H7 (cell line): ENCODE measurements around the gene EIF3CL. TPM values are rescaled to one million over a fixed set of nuclear protein-coding genes. Genes with fewer than 3 reads are reported as not detected.
"Not testable (repeated sequence)": the region's sequence is repeated elsewhere in the genome, so short reads cannot be mapped to it uniquely, and the experiment has no call there.

Source experiments
- DNase-seq: peaks from one replicate; pipeline ENCODE4 v3.0.0; 2012
- H3K27me3 ChIP-seq: 2 replicates; pipeline ENCODE4 v1.6.0; 2011; ENCODE audit warnings: mild to moderate bottlenecking, low read length; ENCODE audit not compliant: control insufficient read depth, insufficient read depth
- H3K36me3 ChIP-seq: replicated peaks from 2 replicates; pipeline ENCODE4 v1.5.1; 2011; ENCODE audit warnings: low read length; ENCODE audit not compliant: control insufficient read depth, insufficient read depth
- H3K4me3 ChIP-seq: 2 replicates; pipeline ENCODE4 v1.5.1; 2011; ENCODE audit warnings: low read depth, mild to moderate bottlenecking, control low read depth, low read length, moderate library complexity; ENCODE audit not compliant: insufficient read depth
- total RNA-seq: library from RNA; depleted of rRNA; stranded (reverse); fragments of >200 nt; shearing (Covaris generic); gene quantifications from 2 replicates; pipeline ENCODE4 v1.2.3, GENCODE V29; 2014

Gene EIF3CL
- total RNA-seq, 1 experiment from 2014 or later: 164 TPM

GRCh38 chr16:28377822-28378221 is 25.8 kb downstream of the EIF3CL start:
- H3K4me3 ChIP-seq, DNase-seq, H3K36me3 ChIP-seq, H3K27me3 ChIP-seq: not testable (repeated sequence)

- not testable (repeated sequence) for DNase-seq, H3K27me3 ChIP-seq, H3K4me3 ChIP-seq, H3K36me3 ChIP-seq
These were observed 26.5 kb downstream of the EIF3CL start for GRCh38 chr16:28377108-28377625.

DNA sequence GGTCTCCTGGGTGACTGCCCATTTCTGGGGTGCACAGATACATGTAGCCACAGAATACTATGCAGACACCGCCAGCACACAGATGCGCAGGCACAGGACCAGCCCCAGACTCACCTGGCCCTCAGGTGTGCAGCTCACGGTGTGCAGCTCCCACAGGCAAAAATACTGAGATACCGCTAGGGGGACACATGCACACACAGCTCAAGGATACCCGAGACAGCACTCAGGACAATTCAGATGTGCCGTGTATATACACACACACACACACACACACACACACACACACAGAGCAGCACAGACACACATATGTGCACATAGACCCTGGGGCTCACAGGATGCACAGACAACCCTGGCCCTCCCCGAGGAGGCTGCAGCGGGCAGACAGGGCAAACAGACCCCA is 28.5 kb downstream of the EIF3CL start:
- H3K27me3 ChIP-seq, H3K4me3 ChIP-seq, DNase-seq, H3K36me3 ChIP-seq: not testable (repeated sequence)

DNA sequence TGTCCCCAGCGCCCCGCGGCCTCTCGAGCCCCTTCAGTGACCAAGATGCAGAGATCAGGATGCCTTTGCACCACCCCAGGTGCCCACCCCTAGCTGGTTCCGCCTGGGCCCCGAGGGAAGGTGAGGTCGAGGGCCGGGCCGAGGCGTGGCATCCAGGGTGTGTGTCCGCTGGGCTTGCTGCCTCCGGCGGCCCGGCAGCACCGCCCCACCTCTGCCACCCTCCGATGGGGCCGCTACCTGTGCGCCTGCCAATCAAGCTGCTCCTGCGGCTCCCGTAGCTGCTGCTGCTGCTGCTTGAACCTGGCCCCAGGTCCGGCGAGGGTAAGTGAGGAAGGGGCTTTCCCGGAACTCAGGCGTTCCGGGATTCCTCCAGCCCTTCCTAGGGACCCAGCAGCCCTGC is 29.4 kb downstream of the EIF3CL start:
- peak overlapping the region; percentile 12; the same call in 1 of the 2 replicates for H3K4me3 ChIP-seq
- not testable (repeated sequence) for DNase-seq

GRCh38 chr16:28367926-28368325 is 35.7 kb downstream of the EIF3CL start:
- not testable (repeated sequence) for H3K27me3 ChIP-seq, DNase-seq, H3K4me3 ChIP-seq, H3K36me3 ChIP-seq

More for the DNA sequence above, 29.4 kb downstream of the EIF3CL start:
- H3K27me3 ChIP-seq, H3K36me3 ChIP-seq: not testable (repeated sequence)

- H3K36me3 ChIP-seq, H3K4me3 ChIP-seq, H3K27me3 ChIP-seq, DNase-seq: not testable (repeated sequence)
These were observed 39.1 kb downstream of the EIF3CL start for GRCh38 chr16:28364268-28365173.

GRCh38 chr16:28363408-28363807 is 40.2 kb downstream of the EIF3CL start, which contains the start of gene NPIPB6:
TSS of gene NPIPB6 (minus strand) at chr16:28363508. CDS start at chr16:28362822, 686 bp downstream.
- not testable (repeated sequence) for H3K4me3 ChIP-seq, H3K36me3 ChIP-seq, H3K27me3 ChIP-seq, DNase-seq

DNA sequence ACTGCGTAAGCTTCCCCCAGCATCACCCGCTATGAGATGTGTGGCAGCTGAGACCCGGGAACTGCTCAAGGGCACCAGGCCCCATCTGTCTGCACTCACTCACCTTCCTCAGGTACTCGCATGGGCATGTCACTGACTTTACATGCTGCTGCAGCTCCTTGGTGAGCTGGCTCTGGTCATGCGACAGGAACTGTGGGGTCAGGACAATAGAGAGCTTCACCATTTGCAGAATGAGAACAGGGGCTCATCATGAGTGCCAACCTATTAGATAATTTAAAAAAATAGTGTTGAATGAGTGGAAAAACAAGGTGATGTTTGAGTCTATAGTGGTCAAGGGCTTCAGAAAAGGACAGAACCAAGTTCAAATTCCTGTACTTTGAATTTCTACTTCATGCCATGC is 41.0 kb downstream of the EIF3CL start:
- DNase-seq, H3K27me3 ChIP-seq, H3K36me3 ChIP-seq, H3K4me3 ChIP-seq: not testable (repeated sequence)

DNA sequence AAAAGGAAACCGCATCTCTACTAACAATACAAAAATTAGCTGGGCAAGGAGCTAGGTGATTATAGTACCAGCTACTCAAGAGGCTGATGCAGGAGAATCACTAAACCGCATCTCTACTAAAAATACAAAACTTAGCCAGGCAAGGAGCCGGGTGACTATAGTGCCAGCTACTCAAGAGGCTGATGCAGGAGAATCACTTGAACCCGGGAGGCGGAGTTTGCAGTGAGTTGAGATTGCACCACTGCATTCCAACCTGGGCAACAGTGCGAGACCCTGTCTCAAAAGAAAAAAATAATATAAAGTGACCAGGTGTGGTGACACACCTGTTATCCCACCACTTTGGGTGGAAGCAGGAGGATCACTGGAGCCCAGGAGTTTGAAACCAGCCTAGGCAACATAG is 65.4 kb downstream of the EIF3CL start:
- not testable (repeated sequence) for DNase-seq, H3K4me3 ChIP-seq, H3K27me3 ChIP-seq, H3K36me3 ChIP-seq

DNA sequence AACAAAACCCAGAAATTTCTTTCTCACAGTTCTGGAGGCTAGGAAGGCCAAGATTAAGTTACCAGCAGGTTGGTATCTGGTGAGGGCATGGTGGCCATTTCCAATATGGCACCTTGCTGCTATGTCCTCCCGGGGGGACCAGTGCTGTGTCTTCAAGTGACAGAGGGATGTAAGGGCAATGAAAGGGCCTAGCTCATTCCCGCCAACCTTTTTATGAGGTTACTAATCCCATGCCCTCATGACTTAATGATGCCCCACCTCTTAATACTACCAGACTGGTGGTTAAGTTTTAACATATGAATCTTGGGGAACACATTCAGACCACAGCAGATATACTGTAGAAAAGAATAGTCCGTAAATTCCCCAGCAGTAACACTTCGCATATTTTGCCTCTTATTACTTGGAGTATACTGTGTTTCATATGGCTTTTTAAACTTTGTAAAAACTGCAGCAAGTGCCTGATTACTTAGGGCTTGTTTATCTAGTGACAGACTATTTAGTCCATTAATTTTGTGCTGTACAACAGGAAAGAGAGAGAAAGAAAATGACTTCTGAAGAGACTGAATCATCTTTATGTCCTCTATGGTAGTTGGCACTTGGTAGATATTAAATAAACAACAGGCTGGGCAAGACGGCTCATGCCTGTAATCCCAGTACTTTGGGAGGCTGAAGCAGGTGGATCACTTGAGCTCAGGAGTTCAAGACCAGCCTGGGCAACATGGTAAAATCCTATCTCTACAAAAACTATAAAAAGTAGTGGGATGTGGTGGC is 66.5 kb downstream of the EIF3CL start:
- H3K27me3 ChIP-seq, H3K4me3 ChIP-seq, H3K36me3 ChIP-seq, DNase-seq: not testable (repeated sequence)

DNA sequence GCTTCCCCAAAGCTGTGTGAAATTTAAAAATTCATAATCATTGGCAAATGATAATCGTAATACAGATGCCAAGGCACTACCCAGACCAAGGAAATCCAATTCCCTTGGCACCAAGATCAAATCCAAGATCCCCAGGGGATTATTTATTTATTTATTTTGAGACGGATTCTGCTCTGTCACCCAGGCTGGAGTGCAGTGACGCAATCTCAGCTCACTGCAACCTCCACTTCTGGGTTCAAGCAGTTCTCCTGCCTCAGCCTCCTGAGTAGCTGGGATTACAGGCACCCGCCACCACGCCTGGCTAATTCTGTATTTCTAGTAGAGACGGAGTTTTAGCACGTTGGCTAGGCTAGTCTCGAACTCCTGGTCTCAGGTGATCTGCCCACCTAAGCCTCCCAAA is 68.0 kb downstream of the EIF3CL start:
- DNase-seq, H3K27me3 ChIP-seq, H3K4me3 ChIP-seq, H3K36me3 ChIP-seq: not testable (repeated sequence)

DNA sequence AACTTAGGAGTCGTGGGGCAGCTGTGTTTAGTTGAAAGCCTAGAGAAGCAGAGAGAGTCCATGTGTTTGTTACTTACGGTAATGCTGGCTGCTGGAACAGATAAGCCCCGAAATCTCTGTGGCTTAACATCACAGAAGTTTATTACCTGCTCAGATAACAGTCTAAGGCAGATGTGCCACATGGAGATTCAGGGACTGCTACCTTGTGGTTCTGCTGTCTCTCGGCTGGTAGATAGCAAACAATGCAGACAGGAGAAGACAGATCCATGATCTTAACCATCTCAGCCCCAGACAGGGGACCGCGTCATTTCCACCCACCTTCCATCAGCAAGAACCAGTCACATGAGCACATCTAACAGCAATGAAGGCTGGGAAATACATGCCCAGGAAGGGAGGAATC is 71.0 kb downstream of the EIF3CL start:
- H3K36me3 ChIP-seq, DNase-seq, H3K27me3 ChIP-seq, H3K4me3 ChIP-seq: not testable (repeated sequence)

- H3K27me3 ChIP-seq, H3K36me3 ChIP-seq, H3K4me3 ChIP-seq, DNase-seq: not testable (repeated sequence)
These were observed 72.7 kb downstream of the EIF3CL start for GRCh38 chr16:28330981-28331380.

GRCh38 chr16:28330232-28330631 is 73.4 kb downstream of the EIF3CL start:
- H3K4me3 ChIP-seq, H3K27me3 ChIP-seq, DNase-seq, H3K36me3 ChIP-seq: not testable (repeated sequence)
